Measurements from ENCODE around the gene GSTO1. TPM values are rescaled to one million over a fixed set of nuclear protein-coding genes. Genes with fewer than 3 reads are reported as not detected.

Gene GSTO1
- total and polyA plus RNA-seq, 2 of the 13 experiments (the other 11 are each of a cell fraction or from before 2014, with no cell fraction given), result 228 to 300 TPM

DNA sequence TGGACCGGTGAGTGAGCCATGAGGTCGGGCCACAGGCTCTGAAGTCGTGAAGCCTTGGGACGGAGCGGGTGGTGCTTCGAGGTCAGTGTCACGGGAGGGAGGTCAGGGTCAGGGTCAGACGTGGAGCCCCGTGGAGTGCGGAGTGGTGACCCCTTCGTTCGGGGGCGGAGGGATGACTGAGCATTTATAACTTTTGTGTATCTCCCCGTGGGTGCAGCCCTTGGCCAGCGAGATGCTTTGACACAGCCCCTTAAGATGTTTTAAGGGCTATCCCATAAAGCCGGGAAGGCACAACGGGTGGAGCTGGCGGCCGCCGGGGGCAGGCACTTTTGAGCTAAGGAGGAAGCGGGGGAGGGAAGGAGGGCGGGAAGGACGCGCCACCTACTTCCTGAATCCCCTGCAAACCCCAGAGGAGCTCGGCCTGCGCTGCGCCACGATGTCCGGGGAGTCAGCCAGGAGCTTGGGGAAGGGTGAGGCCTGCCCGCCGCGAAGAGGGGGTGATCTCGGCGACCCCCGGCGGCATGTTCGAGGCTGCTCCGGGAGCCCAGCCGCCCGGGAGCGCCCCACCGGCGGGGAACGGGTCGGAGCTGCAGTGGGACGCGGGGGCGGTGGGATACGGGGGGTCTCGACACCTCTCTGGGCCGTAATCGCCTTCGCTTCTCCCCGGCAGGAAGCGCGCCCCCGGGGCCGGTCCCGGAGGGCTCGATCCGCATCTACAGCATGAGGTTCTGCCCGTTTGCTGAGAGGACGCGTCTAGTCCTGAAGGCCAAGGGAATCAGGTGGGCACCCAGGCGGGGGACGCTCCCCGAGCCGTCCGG lies at the start of gene GSTO1 (continued):
- TF ChIP-seq, protein P1, sequence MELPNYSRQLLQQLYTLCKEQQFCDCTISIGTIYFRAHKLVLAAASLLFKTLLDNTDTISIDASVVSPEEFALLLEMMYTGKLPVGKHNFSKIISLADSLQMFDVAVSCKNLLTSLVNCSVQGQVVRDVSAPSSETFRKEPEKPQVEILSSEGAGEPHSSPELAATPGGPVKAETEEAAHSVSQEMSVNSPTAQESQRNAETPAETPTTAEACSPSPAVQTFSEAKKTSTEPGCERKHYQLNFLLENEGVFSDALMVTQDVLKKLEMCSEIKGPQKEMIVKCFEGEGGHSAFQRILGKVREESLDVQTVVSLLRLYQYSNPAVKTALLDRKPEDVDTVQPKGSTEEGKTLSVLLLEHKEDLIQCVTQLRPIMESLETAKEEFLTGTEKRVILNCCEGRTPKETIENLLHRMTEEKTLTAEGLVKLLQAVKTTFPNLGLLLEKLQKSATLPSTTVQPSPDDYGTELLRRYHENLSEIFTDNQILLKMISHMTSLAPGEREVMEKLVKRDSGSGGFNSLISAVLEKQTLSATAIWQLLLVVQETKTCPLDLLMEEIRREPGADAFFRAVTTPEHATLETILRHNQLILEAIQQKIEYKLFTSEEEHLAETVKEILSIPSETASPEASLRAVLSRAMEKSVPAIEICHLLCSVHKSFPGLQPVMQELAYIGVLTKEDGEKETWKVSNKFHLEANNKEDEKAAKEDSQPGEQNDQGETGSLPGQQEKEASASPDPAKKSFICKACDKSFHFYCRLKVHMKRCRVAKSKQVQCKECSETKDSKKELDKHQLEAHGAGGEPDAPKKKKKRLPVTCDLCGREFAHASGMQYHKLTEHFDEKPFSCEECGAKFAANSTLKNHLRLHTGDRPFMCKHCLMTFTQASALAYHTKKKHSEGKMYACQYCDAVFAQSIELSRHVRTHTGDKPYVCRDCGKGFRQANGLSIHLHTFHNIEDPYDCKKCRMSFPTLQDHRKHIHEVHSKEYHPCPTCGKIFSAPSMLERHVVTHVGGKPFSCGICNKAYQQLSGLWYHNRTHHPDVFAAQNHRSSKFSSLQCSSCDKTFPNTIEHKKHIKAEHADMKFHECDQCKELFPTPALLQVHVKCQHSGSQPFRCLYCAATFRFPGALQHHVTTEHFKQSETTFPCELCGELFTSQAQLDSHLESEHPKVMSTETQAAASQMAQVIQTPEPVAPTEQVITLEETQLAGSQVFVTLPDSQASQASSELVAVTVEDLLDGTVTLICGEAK (IDR thresholded peaks at IDR 0.05), result no peak
- TF ChIP-seq, protein P1 (CRISPR knock-in tag; IDR thresholded peaks at IDR 0.05), result peak; percentile 44; the same call in 1 of the 2 replicates
- TF ChIP-seq NR2F6 (IDR thresholded peaks at IDR 0.05) (peak; percentile 95), NR2F6 (CRISPR knock-in tag; IDR thresholded peaks at IDR 0.05) (peak; percentile 86), ATAD3A (CRISPR knock-in tag; IDR thresholded peaks at IDR 0.05) (no peak), TFDP1 (CRISPR knock-in tag; IDR thresholded peaks at IDR 0.05; ENCODE audit: borderline replicate concordance) (peak; percentile 35; the same call in 1 of the 2 replicates), REST (IDR thresholded peaks at IDR 0.05; ENCODE audit: borderline replicate concordance in 1 of 2, low read depth in 1 of 2, low read length in 2 of 2) (peak in 1 of 2 experiments; percentile 6; a peak in 2 of 4 replicates), U2AF1 (optimal IDR thresholded peaks at IDR 0.05; ENCODE audit: low read depth, low read length) (no peak), GATAD2A (CRISPR knock-in tag; IDR thresholded peaks at IDR 0.05) (peak; percentile 38; the same call in 1 of the 2 replicates), ZNF788 (CRISPR knock-in tag; IDR thresholded peaks at IDR 0.05; ENCODE audit: borderline replicate concordance) (no peak; the same call in 1 of the 2 replicates), TEAD2 (CRISPR knock-in tag; IDR thresholded peaks at IDR 0.05) (no peak), KDM3A (CRISPR knock-in tag; IDR thresholded peaks at IDR 0.05; ENCODE audit: low read depth) (peak; percentile 29; the same call in 1 of the 2 replicates), ZNF280B (CRISPR knock-in tag; IDR thresholded peaks at IDR 0.05; ENCODE audit: borderline replicate concordance) (peak; percentile 86)

All from HepG2 (cell line).